PC-3 (cell line): ENCODE data around the gene KCNB1. TPM values are rescaled to one million over a fixed set of nuclear protein-coding genes. Genes with fewer than 3 reads are reported as not detected.

Experiments used
- ATAC-seq: fragments of 200-7000 bp; cut with Tn5 transposase; 2 replicates; pipeline ENCODE4 v1.9.1; 2020; ENCODE audit warnings: mild to moderate bottlenecking, moderate library complexity
- BruUV-seq: library from RNA; stranded (reverse); fragments of 400-500 nt; replicated peaks from 2 replicates; lab custom pipeline; 2021; lab: Mats Ljungman, UMichigan
- CTCF ChIA-PET: fragments of 300-600 bp; sonication (Branson Sonifier 250); formaldehyde crosslinking; loops from one replicate; lab custom pipeline; 2022; ENCODE audit warnings: antibody characterized with exemption; lab: Charles Lee
- POLR2A ChIA-PET: fragments of 300-600 bp; sonication (Branson Sonifier 250); formaldehyde crosslinking; loops from one replicate; lab custom pipeline; 2022; ENCODE audit warnings: antibody characterized with exemption; ENCODE audit not compliant: unreplicated experiment; lab: Charles Lee
- DNase-seq: peaks from one replicate; pipeline ENCODE4 v3.0.0-alpha.2; 2015
- H2AFZ ChIP-seq: fragments of 300-600 bp; sonication (generic); 2 replicates; pipeline ENCODE4 v1.6.0; 2016; ENCODE audit warnings: antibody characterized with exemption, low read length
- H3F3A ChIP-seq: fragments of 300-600 bp; sonication (generic); one replicate; pipeline ENCODE4 v1.6.0; 2017; ENCODE audit warnings: antibody characterized with exemption, low read length, control low read depth, mild to moderate bottlenecking; ENCODE audit not compliant: unreplicated experiment
- H3K27ac ChIP-seq: fragments of 300-600 bp; sonication (generic); 2 replicates; pipeline ENCODE4 v1.5.1; 2016; ENCODE audit warnings: mild to moderate bottlenecking, low read length
- H3K27me3 ChIP-seq: fragments of 300-600 bp; sonication (generic); 2 replicates; pipeline ENCODE4 v1.6.1; 2016; ENCODE audit warnings: low read length, mixed read lengths
- H3K36me3 ChIP-seq: fragments of 300-600 bp; sonication (generic); 2 replicates; pipeline ENCODE4 v1.6.1; 2016; ENCODE audit warnings: low read depth, mixed run types, low read length, mixed read lengths
- H3K4me1 ChIP-seq: fragments of 300-600 bp; sonication (generic); 2 replicates; pipeline ENCODE4 v1.5.1; 2016; ENCODE audit warnings: low read length; ENCODE audit not compliant: insufficient read depth
- H3K4me2 ChIP-seq: fragments of 300-600 bp; sonication (generic); 2 replicates; pipeline ENCODE4 v1.6.0; 2016; ENCODE audit warnings: low read length
- H3K4me3 ChIP-seq: fragments of 300-600 bp; sonication (generic); 2 replicates; pipeline ENCODE4 v1.5.1; 2016; ENCODE audit warnings: mild to moderate bottlenecking, low read length, mixed read lengths
- H3K79me2 ChIP-seq: fragments of 300-600 bp; sonication (generic); 2 replicates; pipeline ENCODE4 v1.6.1; 2017; ENCODE audit warnings: low read length, mixed read lengths
- H3K9ac ChIP-seq: fragments of 300-600 bp; sonication (generic); 2 replicates; pipeline ENCODE4 v1.6.0; 2016; ENCODE audit warnings: mild to moderate bottlenecking, low read length
- H3K9me2 ChIP-seq: fragments of 300-600 bp; sonication (generic); replicated peaks from 2 replicates; pipeline ENCODE4 v1.6.1; 2016; ENCODE audit warnings: mixed run types, low read length, mixed read lengths
- H3K9me3 ChIP-seq: fragments of 300-600 bp; sonication (generic); 2 replicates; pipeline ENCODE4 v1.6.1; 2016; ENCODE audit warnings: low read length, mixed read lengths
- H4K20me1 ChIP-seq: fragments of 300-600 bp; sonication (generic); 2 replicates; pipeline ENCODE4 v1.6.1; 2016; ENCODE audit warnings: low read length, mixed read lengths
- CTCF ChIP-seq: fragments of 300-600 bp; sonication (generic); conservative IDR thresholded peaks from 2 replicates; pipeline ENCODE4 v1.5.1; 2017; ENCODE audit warnings: antibody characterized with exemption, low read depth, mild to moderate bottlenecking, low read length
- EZH2 ChIP-seq: fragments of 300-600 bp; sonication (generic); IDR thresholded peaks from one replicate; pipeline ENCODE4 v1.6.1; 2017; ENCODE audit warnings: antibody characterized with exemption, mild to moderate bottlenecking, low read length; ENCODE audit not compliant: unreplicated experiment
- EZH2phosphoT487 ChIP-seq: fragments of 300-600 bp; sonication (generic); IDR thresholded peaks from 2 replicates; pipeline ENCODE4 v1.6.1; 2018; ENCODE audit warnings: mild to moderate bottlenecking, antibody characterized with exemption, low read length, borderline replicate concordance
- intact Hi-C: fragments of 100-400 bp; cut with micrococcal nuclease; formaldehyde crosslinking; loops from 2 replicates; pipeline ENCODE4 v1.9.0; 2023
- total RNA-seq: library from RNA; depleted of rRNA; stranded (reverse); fragments of >200 nt; gene quantifications from 2 replicates; pipeline ENCODE4 v1.2.3, GENCODE V29; 2014

KCNB1 gene
- total RNA-seq, 1 experiment from 2014 or later, result 0.04 TPM

- H3K4me1 ChIP-seq, result peaks cover 6% of the 10 kb centered on the region; the same call in 1 of the 2 replicates
- H3K27ac ChIP-seq, result no peak overlapping the region
- H2AFZ ChIP-seq, result no peak overlapping the region
- H3K9me3 ChIP-seq, result no peaks in the 10 kb centered on the region
- no peaks in the 10 kb centered on the region for H4K20me1 ChIP-seq
- no peak overlapping the region for H3K9ac ChIP-seq
- ChIA-PET CTCF (no interaction called here), POLR2A (no interaction called here)
- TF ChIP-seq EZH2phosphoT487, result no peak
- no peak for TF ChIP-seq EZH2
- no peak for TF ChIP-seq CTCF
- no peak overlapping the region for H3K4me3 ChIP-seq
- intact Hi-C loops, result no loop called here
- DNase-seq (no peak), ATAC-seq (no peak)
- no peak overlapping the region for H3K4me2 ChIP-seq
- H3K27me3 ChIP-seq, result no peaks in the 10 kb centered on the region
- H3K9me2 ChIP-seq, result no peaks in the 10 kb centered on the region
- no TSS peak for BruUV-seq
- no peaks in the 10 kb centered on the region for H3F3A ChIP-seq
- no peaks in the 10 kb centered on the region for H3K79me2 ChIP-seq
- no peaks in the 10 kb centered on the region for H3K36me3 ChIP-seq
Measured at GRCh38 chr20:49352751-49353150, 129.7 kb downstream of the KCNB1 start.

- H2AFZ ChIP-seq, result no peak overlapping the region
- no peaks in the 10 kb centered on the region for H3K9me3 ChIP-seq
- no peak overlapping the region for H3K4me2 ChIP-seq
- CTCF ChIA-PET, result no interaction called here
- intact Hi-C loops, result no loop called here
- H3K9ac ChIP-seq, result no peak overlapping the region
- POLR2A ChIA-PET, result no interaction called here
- no peaks in the 10 kb centered on the region for H3F3A ChIP-seq
- no peaks in the 10 kb centered on the region for H3K36me3 ChIP-seq
- H3K9me2 ChIP-seq, result no peaks in the 10 kb centered on the region
- H4K20me1 ChIP-seq, result no peaks in the 10 kb centered on the region
- peaks cover 4% of the 10 kb centered on the region; the same call in 1 of the 2 replicates for H3K4me1 ChIP-seq
- BruUV-seq, result no TSS peak
- no peak for TF ChIP-seq EZH2phosphoT487
- no peak for TF ChIP-seq CTCF
- TF ChIP-seq EZH2, result no peak
- no peak overlapping the region for H3K27ac ChIP-seq
- H3K27me3 ChIP-seq, result no peaks in the 10 kb centered on the region
- no peak overlapping the region for H3K4me3 ChIP-seq
- no peaks in the 10 kb centered on the region for H3K79me2 ChIP-seq
- ATAC-seq (no peak), DNase-seq (no peak)
Measured at GRCh38 chr20:49351775-49352174, 130.7 kb downstream of the KCNB1 start.

GRCh38 chr20:49349694-49350252 lies 132.7 kb downstream of the KCNB1 start:
- ATAC-seq, result no peak
- intact Hi-C loops, result no loop called here
- POLR2A ChIA-PET, result no interaction called here

More at GRCh38 chr20:49349694-49350252, 132.7 kb downstream of the KCNB1 start:
- H4K20me1 ChIP-seq, result no peaks in the 10 kb centered on the region
- no peak overlapping the region for H3K4me2 ChIP-seq
- H3K9ac ChIP-seq, result no peak overlapping the region
- CTCF ChIA-PET, result no interaction called here
- no peaks in the 10 kb centered on the region for H3K9me2 ChIP-seq
- no peak overlapping the region for H2AFZ ChIP-seq
- no TSS peak for BruUV-seq
- no peak for DNase-seq
- peaks cover 17% of the 10 kb centered on the region for H3K4me1 ChIP-seq
- no peaks in the 10 kb centered on the region for H3K27me3 ChIP-seq
- no peak for TF ChIP-seq EZH2
- no peak for TF ChIP-seq EZH2phosphoT487
- no peak for TF ChIP-seq CTCF
- no peaks in the 10 kb centered on the region for H3K79me2 ChIP-seq
- H3K36me3 ChIP-seq, result no peaks in the 10 kb centered on the region
- no peak overlapping the region for H3K27ac ChIP-seq
- H3F3A ChIP-seq, result no peaks in the 10 kb centered on the region
- H3K4me3 ChIP-seq, result no peak overlapping the region
- H3K9me3 ChIP-seq, result no peaks in the 10 kb centered on the region
